DMS53 (cell line): Measurements from ENCODE around the gene ACO2.
A peak's percentile ranks its signal among the peaks of the same experiment; 100 is the strongest.

ENCODE experiments used
- DNase-seq: peaks from one replicate; lab custom pipeline; 2025; lab: John Stamatoyannopoulos, UW

Gene ACO2

GRCh38 chr22:41523464-41524221, 54.7 kb downstream of the ACO2 start:
- DNase-seq, result no peak

GRCh38 chr22:41524251-41524661, 55.3 kb downstream of the ACO2 start:
- peak; percentile 16 for DNase-seq

- no peak for DNase-seq
Measured at GRCh38 chr22:41524809-41525449, 56.0 kb downstream of the ACO2 start.

GRCh38 chr22:41525450-41526225, 56.7 kb downstream of the ACO2 start:
- DNase-seq, result peak; percentile 9

- peak; percentile 45 for DNase-seq
Measured at GRCh38 chr22:41526226-41526829, 57.4 kb downstream of the ACO2 start.

- peak; percentile 50 for DNase-seq
Measured at GRCh38 chr22:41526830-41527799, 58.2 kb downstream of the ACO2 start.

GRCh38 chr22:41528132-41528766, 59.3 kb downstream of the ACO2 start:
- no peak for DNase-seq

- DNase-seq, result peak; percentile 21
Measured at GRCh38 chr22:41528938-41529561, 60.1 kb downstream of the ACO2 start.

GRCh38 chr22:41530890-41531714, 62.2 kb downstream of the ACO2 start:
- no peak for DNase-seq

- no peak for DNase-seq
Measured at GRCh38 chr22:41531715-41532477, 63.0 kb downstream of the ACO2 start.

GRCh38 chr22:41532908-41533825, 64.2 kb downstream of the ACO2 start:
- peak; percentile 77 for DNase-seq

GRCh38 chr22:41534219-41534618, 65.3 kb downstream of the ACO2 start:
- DNase-seq, result no peak

- DNase-seq, result peak; percentile 43
Measured at GRCh38 chr22:41535244-41535643, 66.3 kb downstream of the ACO2 start.

GRCh38 chr22:41537203-41537602, 68.3 kb downstream of the ACO2 start:
- no peak for DNase-seq

GRCh38 chr22:41538583-41538982, 69.7 kb downstream of the ACO2 start:
- DNase-seq, result no peak

- DNase-seq, result no peak
Measured at GRCh38 chr22:41539146-41540005, 70.5 kb downstream of the ACO2 start.

GRCh38 chr22:41540006-41540315, 71.0 kb downstream of the ACO2 start:
- DNase-seq, result no peak
